Spinal cord (tissue), 10 donors: Measurements from ENCODE around the gene ZFHX3. TPM values are rescaled to one million over a fixed set of nuclear protein-coding genes. Genes with fewer than 3 reads are reported as not detected.

Experiments
- DNase-seq, 6 donors: peaks; one replicate each; pipeline versions ENCODE4 v3.0.0 to v3.0.0-alpha.2; 2013 to 2015; ENCODE audit warnings: low spot score in 6 of 6, low read depth in 4 of 6
- H3K27ac ChIP-seq: one replicate; pipeline ENCODE4 v1.5.1; 2013; ENCODE audit warnings: low read depth, low read length, control low read depth
- H3K27me3 ChIP-seq: one replicate; pipeline ENCODE4 v1.6.1; 2013; ENCODE audit warnings: low read length; ENCODE audit not compliant: control insufficient read depth, insufficient read depth
- H3K36me3 ChIP-seq: one replicate; pipeline ENCODE4 v1.6.1; 2013; ENCODE audit warnings: low read length; ENCODE audit not compliant: control insufficient read depth, insufficient read depth
- H3K4me1 ChIP-seq: one replicate; pipeline ENCODE4 v1.6.1; 2013; ENCODE audit warnings: low read length; ENCODE audit not compliant: control insufficient read depth, insufficient read depth
- H3K4me3 ChIP-seq: one replicate; pipeline ENCODE4 v1.5.1; 2013; ENCODE audit warnings: low read depth, low read length, control low read depth
- H3K9me3 ChIP-seq: one replicate; pipeline ENCODE4 v1.6.1; 2013; ENCODE audit warnings: low read length; ENCODE audit not compliant: control insufficient read depth, insufficient read depth
- WGBS: methylation state at CpG from one replicate; pipeline ENCODE4 v1.1.5; 2013; ENCODE audit warnings: missing lambda C conversion rate; ENCODE audit not compliant: insufficient coverage; 5-methylcytosine and 5-hydroxymethylcytosine counted together
- polyA plus RNA-seq, 2 donors: library from polyadenylated mRNA; unstranded; fragments of 120-200 nt; gene quantifications; one replicate each; pipeline ENCODE4 v1.2.1, GENCODE V29; 2013; ENCODE audit not compliant: insufficient read length in 2 of 2
- total RNA-seq, 2 donors: library from RNA; depleted of rRNA in 1 of 2; stranded (reverse); fragments of 120-200 nt in 1 of 2; fragments of >200 nt in 1 of 2; gene quantifications; one replicate each; pipeline versions ENCODE4 v1.2.3 to v1.2.4, GENCODE V29; 2013 to 2014
- donor health status: healthy.

The ZFHX3 gene
- total and polyA plus RNA-seq, 4 donors = 10.7 to 16.6 (median 13.1) TPM

GRCh38 chr16:72932677-72933335 is 115.1 kb downstream of the ZFHX3 start:
- H3K4me1 ChIP-seq = peaks cover 19% of the 10 kb centered on the region
- no peak for DNase-seq
- 97% methylated on average over 6 of the region's 11 CpGs for WGBS
- H3K36me3 ChIP-seq = no peaks in the 10 kb centered on the region
- no peaks in the 10 kb centered on the region for H3K27me3 ChIP-seq
- no peak overlapping the region for H3K27ac ChIP-seq
- H3K4me3 ChIP-seq = no peak overlapping the region
- no peaks in the 10 kb centered on the region for H3K9me3 ChIP-seq

- no peak for DNase-seq
- Histone ChIP-seq H3K36me3 (no peaks in the 10 kb centered on the region), H3K27me3 (no peaks in the 10 kb centered on the region), H3K4me1 (peaks cover 23% of the 10 kb centered on the region), H3K9me3 (no peaks in the 10 kb centered on the region), H3K4me3 (no peak overlapping the region), H3K27ac (no peak overlapping the region)
- whole genome bisulfite sequencing = no CpG with 5 or more reads among the region's 2 CpGs
Measured at GRCh38 chr16:72932050-72932449, 115.9 kb downstream of the ZFHX3 start.

- no peaks in the 10 kb centered on the region for H3K9me3 ChIP-seq
- H3K4me3 ChIP-seq = no peak overlapping the region
- peaks cover 23% of the 10 kb centered on the region for H3K4me1 ChIP-seq
- H3K36me3 ChIP-seq = no peaks in the 10 kb centered on the region
- 35% methylated on average over 3 of the region's 7 CpGs for WGBS
- H3K27ac ChIP-seq = no peak overlapping the region
- no peak for DNase-seq
- no peaks in the 10 kb centered on the region for H3K27me3 ChIP-seq
Measured at GRCh38 chr16:72930396-72930795, 117.5 kb downstream of the ZFHX3 start.

GRCh38 chr16:72928090-72928981 is 119.6 kb downstream of the ZFHX3 start:
- H3K4me3 ChIP-seq = no peak overlapping the region
- DNase-seq = no peak
- H3K4me1 ChIP-seq = peaks cover 24% of the 10 kb centered on the region
- H3K27ac ChIP-seq = no peak overlapping the region
- H3K36me3 ChIP-seq = no peaks in the 10 kb centered on the region
- 97% methylated on average over 6 of the region's 11 CpGs for WGBS
- H3K9me3 ChIP-seq = no peaks in the 10 kb centered on the region
- H3K27me3 ChIP-seq = no peaks in the 10 kb centered on the region

- peak overlapping the region; percentile 25 for H3K27ac ChIP-seq
- H3K4me3 ChIP-seq = no peak overlapping the region
- H3K36me3 ChIP-seq = no peaks in the 10 kb centered on the region
- 14% methylated on average over 21 of the region's 26 CpGs for WGBS
- no peaks in the 10 kb centered on the region for H3K9me3 ChIP-seq
- no peaks in the 10 kb centered on the region for H3K27me3 ChIP-seq
- peaks cover 24% of the 10 kb centered on the region for H3K4me1 ChIP-seq
- peak in 2 of 6 donors; percentile 57 to 64 for DNase-seq
Measured at GRCh38 chr16:72927199-72928089, 120.5 kb downstream of the ZFHX3 start.

GRCh38 chr16:72926177-72927070 is 121.5 kb downstream of the ZFHX3 start:
- Histone ChIP-seq H3K4me3 (no peak overlapping the region), H3K9me3 (no peaks in the 10 kb centered on the region), H3K27me3 (no peaks in the 10 kb centered on the region), H3K27ac (no peak overlapping the region), H3K4me1 (peaks cover 32% of the 10 kb centered on the region), H3K36me3 (no peaks in the 10 kb centered on the region)
- DNase-seq = no peak
- WGBS = 72% methylated on average over 7 of the region's 12 CpGs

- Histone ChIP-seq H3K36me3 (no peaks in the 10 kb centered on the region), H3K27ac (no peak overlapping the region), H3K9me3 (no peaks in the 10 kb centered on the region), H3K4me3 (no peak overlapping the region), H3K4me1 (peaks cover 33% of the 10 kb centered on the region), H3K27me3 (no peaks in the 10 kb centered on the region)
- no peak for DNase-seq
- 95% methylated on average over 3 of the region's 5 CpGs for WGBS
Measured at GRCh38 chr16:72925631-72925979, 122.3 kb downstream of the ZFHX3 start.

- 92% methylated on average over 13 of the region's 17 CpGs for WGBS
- Histone ChIP-seq H3K27ac (no peak overlapping the region), H3K4me1 (peaks cover 33% of the 10 kb centered on the region), H3K4me3 (no peak overlapping the region), H3K9me3 (no peaks in the 10 kb centered on the region), H3K27me3 (no peaks in the 10 kb centered on the region), H3K36me3 (no peaks in the 10 kb centered on the region)
- no peak for DNase-seq
Measured at GRCh38 chr16:72924927-72925630, 122.8 kb downstream of the ZFHX3 start.
